ENCODE data around the gene CCRL2.
"Not testable (repeated sequence)": the region's sequence is repeated elsewhere in the genome, so short reads cannot be mapped to it uniquely, and the experiment has no call there.

Gene CCRL2

GRCh38 chr3:46375814-46376213 is 31.2 kb upstream of the CCRL2 start:
- intact Hi-C loops (cut with DNase I) = no loop called here
- no peak for DNase-seq

GRCh38 chr3:46378426-46378942 is 28.6 kb upstream of the CCRL2 start:
- DNase-seq = peak; percentile 44 to 85 (median 72)
- intact Hi-C loops (cut with DNase I) = no loop called here

- DNase-seq = no peak
- intact Hi-C loops (cut with DNase I) = no loop called here
These were observed 26.4 kb upstream of the CCRL2 start for GRCh38 chr3:46380471-46381221.

DNA sequence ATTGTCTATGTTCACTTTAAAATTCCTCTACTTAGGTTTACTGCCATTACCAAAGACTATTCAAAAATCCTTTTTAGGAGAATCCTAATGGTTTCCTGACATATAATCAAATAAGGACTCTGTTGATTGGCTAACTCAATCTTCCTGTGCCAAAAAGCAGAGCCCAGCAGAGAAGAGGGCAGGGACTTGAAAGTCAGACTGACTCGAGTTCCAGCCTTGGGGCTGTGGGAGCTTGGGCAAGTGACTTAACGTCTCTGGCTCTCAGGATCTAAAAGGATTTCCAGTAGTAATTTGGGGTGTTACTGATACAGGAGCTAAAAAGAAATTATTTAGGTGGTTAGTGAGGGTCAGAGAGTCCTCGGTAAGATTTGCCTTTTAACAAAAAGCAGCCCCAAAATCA is 25.4 kb upstream of the CCRL2 start:
- DNase-seq = no peak
- intact Hi-C loops (cut with DNase I) = no loop called here

DNA sequence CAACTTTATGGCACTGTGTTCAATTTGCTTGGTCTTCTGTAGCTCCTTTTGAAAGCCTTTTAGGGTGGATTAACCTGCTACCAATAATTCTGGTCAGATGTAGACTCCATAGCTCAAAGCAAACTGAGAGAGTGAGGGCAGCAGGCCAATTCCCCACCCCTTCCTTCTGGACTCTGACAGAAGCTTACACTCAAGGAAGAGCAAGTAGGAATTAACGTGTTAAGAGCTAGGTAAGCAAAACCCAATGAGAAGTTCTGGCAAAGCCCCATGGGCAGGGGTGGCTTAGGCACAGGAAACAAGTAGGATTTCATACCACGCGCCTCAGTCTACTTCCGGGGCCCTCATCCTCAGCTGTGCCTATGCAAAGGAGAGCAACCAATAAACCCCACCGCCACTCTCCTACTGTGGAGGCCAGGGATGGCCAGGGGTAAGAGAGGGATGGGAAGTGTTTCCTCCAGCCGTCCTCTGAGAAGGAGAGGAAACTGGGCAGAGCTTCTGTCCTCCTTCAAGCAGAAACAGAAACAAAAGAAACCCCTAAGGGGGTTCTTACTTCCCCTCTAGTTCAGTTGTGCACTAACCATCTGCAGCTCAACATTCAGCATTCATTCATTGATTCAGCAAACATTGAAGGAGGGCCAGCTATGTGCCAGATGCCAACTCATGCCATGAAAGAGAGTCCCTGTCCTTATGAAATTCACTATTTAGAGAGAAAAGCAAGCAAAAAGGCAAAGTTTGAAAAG is 23.7 kb upstream of the CCRL2 start:
- intact Hi-C loops (cut with DNase I) = no loop called here

GRCh38 chr3:46383951-46384330 is 23.1 kb upstream of the CCRL2 start:
- intact Hi-C loops (cut with DNase I) = no loop called here
- no peak for DNase-seq

More for the DNA sequence above, 23.7 kb upstream of the CCRL2 start:
- DNase-seq = no peak

- DNase-seq = peak in 2 of 42 donors; percentile 32 to 44
- intact Hi-C loops (cut with DNase I) = no loop called here
These were observed 20.9 kb upstream of the CCRL2 start for GRCh38 chr3:46386205-46386604.

DNA sequence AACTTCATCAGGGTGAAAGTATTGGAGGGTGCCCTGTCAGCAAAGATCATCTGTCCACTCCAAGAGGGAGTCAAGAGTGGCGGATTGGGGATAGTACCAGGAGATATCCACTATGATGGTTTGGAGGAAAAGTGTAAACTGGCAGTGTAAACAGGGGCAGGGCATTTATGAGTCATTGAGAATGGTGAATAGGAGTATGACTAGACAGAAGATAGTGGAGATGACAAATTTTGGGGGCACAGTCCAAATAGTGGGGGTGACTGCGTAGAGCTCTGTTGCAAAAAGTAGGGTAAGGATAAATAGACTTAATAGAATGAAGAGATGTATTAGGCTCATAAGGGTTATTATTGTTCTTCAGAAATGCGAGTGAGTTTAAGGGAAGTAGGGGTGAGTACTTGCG is 18.2 kb upstream of the CCRL2 start:
- intact Hi-C loops (cut with DNase I); DNase-seq: not testable (repeated sequence)

- intact Hi-C loops (cut with DNase I) = no loop called here
- DNase-seq = peak in 1 of 42 donors; percentile 26
These were observed 17.8 kb upstream of the CCRL2 start for GRCh38 chr3:46389306-46389705.

DNA sequence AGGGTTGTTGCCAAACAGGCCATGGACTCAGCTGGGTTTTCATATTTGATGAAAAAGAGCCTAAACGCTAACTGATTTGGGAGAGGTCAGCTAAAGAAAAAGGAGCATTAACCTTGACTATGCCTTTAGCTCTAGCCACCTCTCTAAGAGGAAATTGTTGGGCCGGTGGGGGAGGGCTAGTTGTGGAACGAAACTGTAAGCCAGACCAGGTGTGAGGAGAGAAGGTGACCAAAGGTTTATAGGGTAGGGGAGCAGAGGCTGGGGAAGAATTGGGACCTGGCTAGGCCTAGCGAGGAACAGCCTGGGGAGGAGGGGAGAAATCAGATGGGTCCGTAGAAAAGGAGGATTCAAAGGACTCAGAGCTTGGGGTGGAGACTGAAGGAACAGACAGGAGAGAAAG is 15.5 kb upstream of the CCRL2 start:
- intact Hi-C loops (cut with DNase I) = not testable (repeated sequence)
- DNase-seq = peak in 1 of 42 donors; percentile 10

DNA sequence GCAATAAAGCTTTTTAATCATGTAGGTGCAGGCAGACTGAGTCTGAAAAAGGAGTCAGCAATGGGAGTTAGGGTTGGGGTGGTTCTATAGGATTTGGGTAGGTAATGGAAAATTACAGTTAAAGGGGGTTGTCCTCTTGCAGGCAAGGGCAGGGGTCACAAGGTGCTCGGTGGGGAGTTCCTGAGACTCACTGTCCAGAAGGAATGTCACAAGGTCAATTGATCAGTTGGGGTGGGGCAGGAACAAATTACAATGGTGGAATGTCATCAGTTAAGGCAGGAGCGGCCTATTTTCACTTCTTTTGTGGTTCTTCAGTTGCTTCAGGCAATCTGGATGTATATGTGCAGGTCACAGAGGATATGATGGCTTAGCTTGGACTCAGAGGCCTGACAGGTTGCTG is 14.0 kb upstream of the CCRL2 start:
- no peak for DNase-seq
- intact Hi-C loops (cut with DNase I) = no loop called here

GRCh38 chr3:46393554-46394434 is 13.3 kb upstream of the CCRL2 start:
- peak in 27 of 42 donors; percentile 7 to 85 (median 50) for DNase-seq
- intact Hi-C loops (cut with DNase I) = no loop called here

GRCh38 chr3:46395210-46395661 is 11.8 kb upstream of the CCRL2 start:
- peak in 24 of 42 donors; percentile 20 to 81 (median 43) for DNase-seq
- intact Hi-C loops (cut with DNase I) = no loop called here

- peak in 1 of 42 donors; percentile 39 for DNase-seq
- intact Hi-C loops (cut with DNase I) = no loop called here
These were observed 11.1 kb upstream of the CCRL2 start for GRCh38 chr3:46395766-46396530.

DNA sequence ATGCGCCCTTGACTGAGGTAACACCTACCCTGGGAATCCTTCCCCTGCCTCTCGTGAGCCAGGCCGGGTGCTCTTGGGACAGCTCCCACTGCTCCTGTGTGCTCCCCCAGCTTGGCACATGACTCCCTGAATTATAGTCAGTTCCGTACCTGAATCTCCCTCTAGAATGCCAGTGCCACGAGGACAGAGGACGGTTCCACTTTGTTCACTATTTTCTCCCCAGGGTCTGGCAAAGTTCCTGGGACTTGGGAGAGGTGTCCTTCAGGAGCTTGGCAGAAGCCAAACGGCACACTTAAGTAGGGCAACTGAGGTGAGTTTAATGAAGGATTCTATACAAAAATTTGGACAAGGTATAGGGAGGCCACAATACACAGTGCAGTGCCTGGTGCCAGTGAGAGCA is 9.9 kb upstream of the CCRL2 start:
- intact Hi-C loops (cut with DNase I) = no loop called here
- no peak for DNase-seq

DNA sequence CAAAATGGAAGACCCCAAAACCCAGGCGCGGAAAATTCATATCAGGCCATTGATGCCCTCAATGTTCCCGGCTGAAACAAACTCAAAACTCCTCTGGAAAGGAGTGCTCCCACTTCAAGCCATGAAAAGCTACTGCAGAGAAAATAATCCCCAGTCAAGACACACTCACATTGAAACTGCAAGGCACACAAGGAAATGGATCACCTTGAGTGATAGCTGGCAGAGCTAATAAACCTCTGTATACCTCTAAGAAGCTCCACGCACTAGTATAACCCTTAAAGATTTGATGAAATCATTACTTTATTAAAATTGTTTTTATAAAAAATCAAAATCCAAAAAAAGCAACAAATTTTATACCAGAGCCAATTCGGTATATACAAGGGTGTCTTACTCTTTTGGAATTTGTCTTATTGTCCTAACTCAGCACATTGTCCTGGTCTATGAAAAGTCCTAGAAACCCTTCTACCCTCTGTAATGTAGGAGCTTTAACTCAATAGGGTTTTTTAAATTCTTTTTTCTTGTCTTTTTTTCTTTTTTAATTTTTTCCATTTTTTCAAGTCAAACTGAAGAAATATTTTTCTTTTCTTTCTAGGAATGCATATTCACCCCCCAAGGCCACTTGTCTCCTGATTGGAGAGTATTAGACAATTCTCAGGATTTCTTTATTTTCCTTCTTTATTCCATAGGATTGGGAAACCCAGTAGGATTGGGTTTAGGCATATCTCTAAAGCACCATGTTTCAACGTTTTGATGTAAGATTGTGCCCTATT is 8.7 kb upstream of the CCRL2 start:
- no peak for DNase-seq
- intact Hi-C loops (cut with DNase I) = no loop called here

DNA sequence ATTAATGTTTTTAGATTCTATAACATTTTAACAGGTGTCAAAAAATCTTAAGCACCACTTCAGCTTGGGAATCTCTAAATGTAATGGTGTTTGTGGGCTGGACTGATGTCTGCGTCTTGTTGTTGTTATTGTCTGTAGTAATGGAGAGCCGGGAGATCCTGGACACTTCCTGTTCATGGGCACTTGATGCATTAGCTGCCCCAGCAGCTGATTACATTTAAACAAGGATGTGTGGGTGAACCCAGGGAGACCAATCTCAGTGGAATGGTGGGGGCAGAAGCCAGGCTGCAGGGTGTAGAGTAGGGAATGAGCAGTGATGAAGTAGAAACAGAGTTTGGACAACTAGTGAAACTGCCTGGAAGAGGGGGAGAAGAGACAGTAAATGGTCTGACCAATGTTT is 8.0 kb upstream of the CCRL2 start:
- intact Hi-C loops (cut with DNase I) = no loop called here
- DNase-seq = peak in 2 of 42 donors; percentile 4 to 5

DNA sequence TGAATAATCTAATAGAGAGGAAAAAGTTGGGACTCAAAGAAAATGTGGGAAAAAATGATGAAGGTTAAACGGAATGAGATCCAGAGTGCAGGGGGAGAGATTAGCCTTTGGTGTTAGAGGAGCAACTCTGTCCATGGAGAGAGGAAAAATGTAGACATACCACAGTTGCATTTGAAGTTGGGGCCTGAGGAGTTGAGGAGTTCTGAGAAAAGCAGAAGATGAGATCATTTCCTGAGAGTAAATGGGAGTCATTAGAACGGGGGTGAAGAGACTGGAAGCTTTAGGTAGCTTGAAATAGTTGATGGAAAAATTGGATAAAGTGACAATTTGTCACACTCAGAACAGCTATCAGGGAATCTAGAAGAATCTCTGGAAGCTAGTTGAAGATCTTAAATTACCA is 7.5 kb upstream of the CCRL2 start:
- intact Hi-C loops (cut with DNase I) = no loop called here
- DNase-seq = peak in 1 of 42 donors; percentile 8
